GM23338 (cell line): Measurements from ENCODE around the gene SMIM10. TPM values are rescaled to one million over a fixed set of nuclear protein-coding genes. Genes with fewer than 3 reads are reported as not detected.
"Not testable (repeated sequence)": the region's sequence is repeated elsewhere in the genome, so short reads cannot be mapped to it uniquely, and the experiment has no call there.

ENCODE experiments used
- ATAC-seq: fragments of 200-7000 bp; cut with Tn5 transposase; 3 replicates; pipeline ENCODE4 v1.9.1; 2020
- DNase-seq: peaks from one replicate; pipeline ENCODE4 v3.0.0-alpha.2; 2015; ENCODE audit warnings: low spot score
- H2AFZ ChIP-seq: fragments of 200-600 bp; sonication (generic); 2 replicates; pipeline ENCODE4 v1.8.0; 2016; ENCODE audit warnings: antibody characterized with exemption, mild to moderate bottlenecking, moderate library complexity
- H3F3A ChIP-seq: fragments of 200-600 bp; sonication (generic); replicated peaks from 2 replicates; pipeline ENCODE4 v1.8.0; 2017; ENCODE audit warnings: antibody characterized with exemption, mixed run types, low read depth
- H3K27ac ChIP-seq: fragments of 200-600 bp; sonication (generic); 2 replicates; pipeline ENCODE4 v1.6.1; 2016; ENCODE audit warnings: low read depth
- H3K27me3 ChIP-seq: fragments of 200-600 bp; sonication (generic); 2 replicates; pipeline ENCODE4 v1.8.0; 2016; ENCODE audit warnings: mild to moderate bottlenecking, mixed run types, moderate library complexity; ENCODE audit not compliant: insufficient read depth
- H3K36me3 ChIP-seq: fragments of 200-600 bp; sonication (generic); 2 replicates; pipeline ENCODE4 v1.8.0; 2016; ENCODE audit warnings: mild to moderate bottlenecking; ENCODE audit not compliant: insufficient read depth
- H3K4me1 ChIP-seq: fragments of 200-600 bp; sonication (generic); 2 replicates; pipeline ENCODE4 v1.8.0; 2016; ENCODE audit warnings: mild to moderate bottlenecking, moderate library complexity; ENCODE audit not compliant: insufficient read depth
- H3K4me2 ChIP-seq: fragments of 200-600 bp; sonication (generic); 2 replicates; pipeline ENCODE4 v1.7.1; 2017; ENCODE audit warnings: mixed run types
- H3K4me3 ChIP-seq: fragments of 200-600 bp; sonication (generic); 2 replicates; pipeline ENCODE4 v1.6.1; 2016; ENCODE audit warnings: mixed run types
- H3K79me2 ChIP-seq: fragments of 200-600 bp; sonication (generic); replicated peaks from 2 replicates; pipeline ENCODE4 v1.8.0; 2017; ENCODE audit warnings: mild to moderate bottlenecking; ENCODE audit not compliant: insufficient read depth
- H3K9me2 ChIP-seq: fragments of 200-600 bp; sonication (generic); 2 replicates; pipeline ENCODE4 v1.8.0; 2017; ENCODE audit not compliant: insufficient read depth
- H4K20me1 ChIP-seq: fragments of 200-600 bp; sonication (generic); replicated peaks from 2 replicates; pipeline ENCODE4 v1.8.0; 2017; ENCODE audit warnings: mild to moderate bottlenecking; ENCODE audit not compliant: insufficient read depth
- H3K27ac Mint-ChIP-seq: 2 replicates; pipeline ENCODE4 v1.8.0; 2020; ENCODE audit warnings: inconsistent platforms, mild to moderate bottlenecking, moderate library complexity, mixed read lengths
- H3K27me3 Mint-ChIP-seq: 3 replicates; pipeline ENCODE4 v1.8.0; 2022; ENCODE audit warnings: low read depth, mild to moderate bottlenecking, moderate library complexity, mixed read lengths, inconsistent platforms; ENCODE audit not compliant: insufficient read depth, poor library complexity
- H3K36me3 Mint-ChIP-seq: 3 replicates; pipeline ENCODE4 v1.8.0; 2021; ENCODE audit warnings: low read depth, mild to moderate bottlenecking, inconsistent platforms, moderate library complexity, mixed read lengths
- H3K4me1 Mint-ChIP-seq: 3 replicates; pipeline ENCODE4 v1.8.0; 2020; ENCODE audit warnings: mild to moderate bottlenecking, inconsistent platforms, mixed read lengths
- H3K4me3 Mint-ChIP-seq: 3 replicates; pipeline ENCODE4 v1.8.0; 2021; ENCODE audit warnings: moderate library complexity, mild to moderate bottlenecking, inconsistent platforms, mixed read lengths
- H3K9me3 Mint-ChIP-seq: 3 replicates; pipeline ENCODE4 v1.8.0; 2020; ENCODE audit warnings: moderate library complexity, mild to moderate bottlenecking, inconsistent platforms, mixed read lengths
- JUNB ChIP-seq: IDR thresholded peaks from one replicate; pipeline ENCODE4 v1.6.1; 2016; ENCODE audit warnings: antibody characterized with exemption; ENCODE audit not compliant: unreplicated experiment
- POLR2AphosphoS5 ChIP-seq: IDR thresholded peaks from 2 replicates; pipeline ENCODE4 v1.6.1; 2016; ENCODE audit warnings: antibody characterized with exemption, low read depth
- long read RNA-seq: library from polyadenylated mRNA; unstranded; transcript quantifications from one replicate; pipeline ENCODE4 v2.0.0, GENCODE V29; 2020; ENCODE audit not compliant: unreplicated experiment
- polyA plus RNA-seq: library from polyadenylated mRNA; unstranded; fragments of >200 nt; fragmentation: Nextera tagmentation; extraction: Ambion mirVana; gene quantifications from 2 replicates; pipeline ENCODE4 v1.2.1, GENCODE V29; 2016
- total RNA-seq: library from RNA; depleted of rRNA; stranded (reverse); fragments of >200 nt; shearing (Covaris generic); gene quantifications from 2 replicates; pipeline ENCODE4 v1.2.3, GENCODE V29; 2014; rRNA removed

The SMIM10 gene
- total RNA-seq (1.7 and 2.1 TPM in 2 replicates), polyA plus RNA-seq (3.9 and 4.8 TPM in 2 replicates)
- long read RNA-seq, partial matches to known transcripts, result 0 of 2 reads
- long read RNA-seq, other reads (novel, unspliced or antisense), result 0 of 2 reads

GRCh38 chrX:134990801-134991481, at the start of gene SMIM10:
Gene SMIM10 (plus strand): TSS chrX:134990991. CDS start chrX:134991096, 105 bp downstream.
- Mint-ChIP-seq H3K27me3 (peaks cover 5% of the 10 kb centered on the region), H3K4me3 (peak within 1 kb of the TSS; percentile 77), H3K36me3 (no peaks in the 10 kb centered on the region), H3K27ac (no peak within 1 kb of the TSS), H3K9me3 (no peaks in the 10 kb centered on the region), H3K4me1 (peaks cover 20% of the 10 kb centered on the region)
- peaks cover 14% of the 10 kb centered on the region for H3K4me1 ChIP-seq
- DNase-seq (peak; percentile 35), ATAC-seq (peak; percentile 95)
- no peaks in the 10 kb centered on the region for H3K9me2 ChIP-seq
- H3K4me3 ChIP-seq, result peak within 1 kb of the TSS; percentile 53
- no peaks in the 10 kb centered on the region for H4K20me1 ChIP-seq
- no peaks in the 10 kb centered on the region for H3K79me2 ChIP-seq
- no peak within 1 kb of the TSS for H3K27ac ChIP-seq
- peak within 1 kb of the TSS; percentile 56 for H2AFZ ChIP-seq
- no peaks in the 10 kb centered on the region for H3F3A ChIP-seq
- H3K36me3 ChIP-seq, result no peaks in the 10 kb centered on the region
- H3K27me3 ChIP-seq, result peaks cover 13% of the 10 kb centered on the region
- TF ChIP-seq JUNB (no peak), POLR2AphosphoS5 (peak; percentile 42; the same call in 1 of the 2 replicates)
- H3K4me2 ChIP-seq, result peak within 1 kb of the TSS; percentile 66

- not testable (repeated sequence) for H3K9me2 ChIP-seq, H3K27me3 ChIP-seq, H3K9me3 Mint-ChIP-seq, H3K36me3 ChIP-seq, H3K79me2 ChIP-seq, H3K27me3 Mint-ChIP-seq, H3K4me3 ChIP-seq, H3F3A ChIP-seq, H3K4me1 ChIP-seq, H2AFZ ChIP-seq, H3K36me3 Mint-ChIP-seq, H4K20me1 ChIP-seq
- 0 out of 3 replicates have a peak overlapping the region, but pooled peaks have one; percentile 2 for H3K4me3 Mint-ChIP-seq
- DNase-seq (peak; percentile 4), ATAC-seq (peak; percentile 29; the same call in 1 of the 3 replicates)
- peak overlapping the region; percentile 95 for H3K27ac ChIP-seq
- H3K4me1 Mint-ChIP-seq, result peaks cover 26% of the 10 kb centered on the region
- peak overlapping the region; percentile 79; the same call in 1 of the 2 replicates for H3K27ac Mint-ChIP-seq
- peak overlapping the region; percentile 75 for H3K4me2 ChIP-seq
Observed at GRCh38 chrX:134946364-134946763, 44.4 kb upstream of the SMIM10 start.

GRCh38 chrX:134948333-134949241, 42.2 kb upstream of the SMIM10 start:
- Histone ChIP-seq H3F3A (no peaks in the 10 kb centered on the region), H3K27me3 (no peaks in the 10 kb centered on the region), H3K4me3 (no peak overlapping the region), H3K79me2 (no peaks in the 10 kb centered on the region), H3K9me2 (no peaks in the 10 kb centered on the region), H3K4me1 (peaks cover 7% of the 10 kb centered on the region), H3K36me3 (no peaks in the 10 kb centered on the region), H3K27ac (no peak overlapping the region), H3K4me2 (no peak overlapping the region), H2AFZ (no peak overlapping the region), H4K20me1 (no peaks in the 10 kb centered on the region)
- DNase-seq, result no peak
- no peak for TF ChIP-seq POLR2AphosphoS5
- TF ChIP-seq JUNB, result no peak
- no peak overlapping the region for H3K27ac Mint-ChIP-seq
- H3K27me3 Mint-ChIP-seq, result peaks cover 2% of the 10 kb centered on the region
- H3K4me3 Mint-ChIP-seq, result no peak overlapping the region
- no peak for ATAC-seq
- peaks cover 26% of the 10 kb centered on the region for H3K4me1 Mint-ChIP-seq
- peaks cover 3% of the 10 kb centered on the region; the same call in 2 of the 3 replicates for H3K9me3 Mint-ChIP-seq
- no peaks in the 10 kb centered on the region for H3K36me3 Mint-ChIP-seq
